Epithelial cell of proximal tubule (primary cell): ENCODE measurements around the gene ITGBL1. TPM values are rescaled to one million over a fixed set of nuclear protein-coding genes. Genes with fewer than 3 reads are reported as not detected.

Source experiments
- DNase-seq: peaks from one replicate; pipeline ENCODE4 v3.0.0-alpha.2; 2011; ENCODE audit warnings: low read depth
- H3K4me3 ChIP-seq: 2 replicates; pipeline ENCODE4 v1.5.1; 2011; ENCODE audit warnings: low read depth, mild to moderate bottlenecking, low read length
- total RNA-seq: library from RNA; depleted of rRNA; stranded (reverse); fragments of >200 nt; gene quantifications from 2 replicates; pipeline ENCODE4 v1.2.3, GENCODE V29; 2015
- TF ChIP-seq, protein P1 (sequence below): conservative IDR thresholded peaks from 2 replicates; pipeline ENCODE4 v1.5.1; 2012; ENCODE audit warnings: low read depth, mild to moderate bottlenecking, low read length

The ITGBL1 gene
- total RNA-seq, 1 donor from 2014 or later: 1.1 TPM

DNA sequence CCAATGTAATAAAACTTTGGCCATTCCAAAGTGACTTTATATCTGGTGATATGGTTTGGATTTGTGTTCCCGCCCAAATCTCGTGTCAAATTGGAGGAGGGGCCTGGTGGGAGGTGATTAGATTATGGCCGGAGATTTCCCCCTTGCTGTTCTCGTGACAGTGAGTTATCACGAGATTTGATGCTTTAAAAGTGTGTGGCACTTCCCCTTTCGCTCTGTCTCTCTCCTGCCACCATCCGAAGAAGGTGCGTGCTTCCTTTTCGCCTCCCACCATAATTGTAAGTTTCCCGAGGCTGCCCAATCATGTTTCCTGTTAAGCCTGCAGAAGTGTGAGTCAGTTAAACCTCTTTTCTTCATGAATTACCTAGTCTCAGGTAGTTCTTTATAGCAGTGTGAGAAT lies 26.9 kb upstream of the ITGBL1 start:
- DNase-seq: no peak
- H3K4me3 ChIP-seq: no peak overlapping the region
- TF ChIP-seq, protein P1, sequence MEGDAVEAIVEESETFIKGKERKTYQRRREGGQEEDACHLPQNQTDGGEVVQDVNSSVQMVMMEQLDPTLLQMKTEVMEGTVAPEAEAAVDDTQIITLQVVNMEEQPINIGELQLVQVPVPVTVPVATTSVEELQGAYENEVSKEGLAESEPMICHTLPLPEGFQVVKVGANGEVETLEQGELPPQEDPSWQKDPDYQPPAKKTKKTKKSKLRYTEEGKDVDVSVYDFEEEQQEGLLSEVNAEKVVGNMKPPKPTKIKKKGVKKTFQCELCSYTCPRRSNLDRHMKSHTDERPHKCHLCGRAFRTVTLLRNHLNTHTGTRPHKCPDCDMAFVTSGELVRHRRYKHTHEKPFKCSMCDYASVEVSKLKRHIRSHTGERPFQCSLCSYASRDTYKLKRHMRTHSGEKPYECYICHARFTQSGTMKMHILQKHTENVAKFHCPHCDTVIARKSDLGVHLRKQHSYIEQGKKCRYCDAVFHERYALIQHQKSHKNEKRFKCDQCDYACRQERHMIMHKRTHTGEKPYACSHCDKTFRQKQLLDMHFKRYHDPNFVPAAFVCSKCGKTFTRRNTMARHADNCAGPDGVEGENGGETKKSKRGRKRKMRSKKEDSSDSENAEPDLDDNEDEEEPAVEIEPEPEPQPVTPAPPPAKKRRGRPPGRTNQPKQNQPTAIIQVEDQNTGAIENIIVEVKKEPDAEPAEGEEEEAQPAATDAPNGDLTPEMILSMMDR: no peak

DNA sequence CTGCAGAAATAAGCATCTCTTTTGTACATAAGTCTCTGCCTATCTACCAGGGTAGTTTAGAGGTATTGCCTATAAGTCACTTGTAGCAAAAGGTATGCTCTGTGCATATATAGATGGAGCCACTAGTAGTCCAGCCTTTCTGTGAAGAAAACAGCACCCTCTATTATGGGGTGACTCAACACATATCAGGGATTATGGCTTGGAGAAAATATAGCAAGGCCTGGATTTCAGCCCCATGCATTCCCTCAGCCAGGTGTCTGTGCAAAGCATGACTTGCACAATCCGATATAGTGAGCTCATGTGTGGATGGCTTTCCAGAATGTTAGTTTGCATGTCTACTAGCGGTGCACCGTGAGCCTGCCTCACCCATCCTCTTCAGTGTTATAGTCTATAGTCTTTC lies 22.7 kb upstream of the ITGBL1 start:
- no peak overlapping the region for H3K4me3 ChIP-seq
- DNase-seq: no peak
- TF ChIP-seq, protein P1: no peak

DNA sequence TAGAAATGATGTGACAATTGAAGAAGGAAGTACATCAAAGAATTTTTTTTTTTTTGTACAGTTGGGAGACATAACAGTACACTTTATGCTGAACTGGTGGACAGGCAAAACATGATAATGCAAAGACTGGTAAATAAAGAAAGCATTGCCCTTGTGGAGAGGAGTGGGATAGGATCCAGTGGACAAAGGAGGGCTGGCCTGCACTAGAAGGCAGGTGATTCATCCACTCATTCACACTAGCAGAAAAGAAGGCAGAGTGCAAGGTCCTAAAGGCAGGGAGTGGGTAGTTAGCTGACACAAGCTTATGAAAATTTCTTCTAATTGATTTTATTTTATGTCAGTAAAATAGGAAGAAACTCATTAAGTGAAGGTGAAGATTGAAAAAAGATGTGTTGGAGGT lies 18.6 kb upstream of the ITGBL1 start:
- DNase-seq: no peak
- TF ChIP-seq, protein P1: peak; percentile 14
- no peak overlapping the region for H3K4me3 ChIP-seq

DNA sequence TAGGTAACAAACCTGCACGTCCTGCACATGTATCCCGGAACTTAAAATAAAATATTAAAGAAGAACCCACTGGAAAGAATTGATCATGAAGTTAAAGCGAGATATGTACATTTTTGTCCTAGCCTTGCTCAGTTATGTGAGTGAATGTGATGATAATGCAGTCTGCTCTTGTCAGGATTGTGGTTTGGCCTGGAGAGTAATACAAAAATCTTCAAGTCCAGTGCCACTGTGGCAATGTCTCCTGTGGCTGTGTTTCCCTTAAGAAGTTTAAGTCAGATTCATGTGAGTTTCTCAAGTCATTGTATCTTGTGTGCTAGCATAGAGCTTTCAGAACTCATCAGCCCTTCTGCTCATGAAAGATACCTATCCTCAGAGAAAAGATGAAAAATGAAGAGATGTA lies 18.0 kb upstream of the ITGBL1 start:
- DNase-seq: no peak
- TF ChIP-seq, protein P1: no peak
- no peak overlapping the region for H3K4me3 ChIP-seq

DNA sequence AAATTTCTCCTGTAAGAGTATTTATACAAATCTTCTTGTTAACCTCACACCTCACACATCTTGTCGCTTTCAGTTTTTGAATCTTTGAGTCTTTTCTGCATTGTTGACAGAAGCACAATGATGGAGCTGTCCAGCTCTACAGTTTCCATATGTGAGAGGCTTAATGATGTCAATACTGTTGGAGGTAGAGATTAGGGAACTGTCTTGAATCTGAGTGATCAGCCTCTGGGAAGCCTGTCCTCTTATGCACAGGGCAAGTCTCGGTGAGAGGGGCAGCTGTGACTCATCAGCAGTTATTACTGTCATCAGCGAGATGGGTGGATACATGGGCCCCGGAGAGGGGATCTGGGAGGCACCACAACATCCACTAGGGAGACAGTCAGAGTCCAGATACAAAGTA lies 4.6 kb upstream of the ITGBL1 start:
- TF ChIP-seq, protein P1: no peak
- no peak for DNase-seq
- no peak overlapping the region for H3K4me3 ChIP-seq

- H3K4me3 ChIP-seq: no peak overlapping the region
- TF ChIP-seq, protein P1: no peak
Measured at GRCh38 chr13:101449790-101450748, 2.4 kb upstream of the ITGBL1 start.

DNA sequence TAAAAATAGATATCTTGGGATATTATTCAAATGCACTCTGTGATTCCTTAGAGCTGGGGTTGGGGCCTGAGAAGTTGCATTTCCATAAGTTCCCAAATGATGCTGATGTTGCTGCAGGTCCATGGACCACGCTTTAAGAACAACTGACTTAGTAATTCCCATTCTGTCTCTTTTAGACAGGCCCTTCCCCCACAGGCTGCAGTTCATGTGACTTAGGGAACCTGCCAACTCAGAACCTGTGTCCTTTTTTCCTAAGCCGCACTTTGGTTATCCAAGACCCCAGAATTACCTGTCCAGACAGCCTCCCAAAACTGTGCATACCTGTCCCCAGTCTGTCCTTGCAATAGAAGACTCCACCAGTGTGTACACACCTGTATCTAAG lies 1.7 kb upstream of the ITGBL1 start:
- no peak for DNase-seq
- H3K4me3 ChIP-seq: no peak overlapping the region
- TF ChIP-seq, protein P1: no peak

More at GRCh38 chr13:101449790-101450748, 2.4 kb upstream of the ITGBL1 start:
- peak; percentile 83 for DNase-seq
